Measurements from ENCODE around the gene FILIP1L.

DNA sequence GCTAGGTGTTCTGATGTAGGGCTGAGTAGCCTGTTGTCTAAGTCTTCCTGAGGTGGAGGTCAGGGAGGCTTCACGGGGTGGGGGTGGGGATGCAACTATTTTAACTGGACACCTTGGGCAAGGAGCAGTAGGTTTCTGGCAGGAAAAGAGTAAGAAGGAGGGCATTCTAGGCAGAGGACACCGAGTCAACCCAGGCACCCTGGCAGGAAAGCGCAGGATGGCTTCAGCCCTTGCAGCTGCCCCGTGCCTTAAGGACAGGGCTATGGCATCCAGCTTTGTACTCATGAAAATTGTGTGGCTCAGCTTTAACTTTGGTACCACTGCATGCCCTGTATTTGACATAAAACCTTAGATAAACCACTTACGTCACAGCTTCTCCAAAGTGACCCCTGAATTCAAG is 6.4 kb upstream of the FILIP1L start:
- TF ChIP-seq, protein P1, sequence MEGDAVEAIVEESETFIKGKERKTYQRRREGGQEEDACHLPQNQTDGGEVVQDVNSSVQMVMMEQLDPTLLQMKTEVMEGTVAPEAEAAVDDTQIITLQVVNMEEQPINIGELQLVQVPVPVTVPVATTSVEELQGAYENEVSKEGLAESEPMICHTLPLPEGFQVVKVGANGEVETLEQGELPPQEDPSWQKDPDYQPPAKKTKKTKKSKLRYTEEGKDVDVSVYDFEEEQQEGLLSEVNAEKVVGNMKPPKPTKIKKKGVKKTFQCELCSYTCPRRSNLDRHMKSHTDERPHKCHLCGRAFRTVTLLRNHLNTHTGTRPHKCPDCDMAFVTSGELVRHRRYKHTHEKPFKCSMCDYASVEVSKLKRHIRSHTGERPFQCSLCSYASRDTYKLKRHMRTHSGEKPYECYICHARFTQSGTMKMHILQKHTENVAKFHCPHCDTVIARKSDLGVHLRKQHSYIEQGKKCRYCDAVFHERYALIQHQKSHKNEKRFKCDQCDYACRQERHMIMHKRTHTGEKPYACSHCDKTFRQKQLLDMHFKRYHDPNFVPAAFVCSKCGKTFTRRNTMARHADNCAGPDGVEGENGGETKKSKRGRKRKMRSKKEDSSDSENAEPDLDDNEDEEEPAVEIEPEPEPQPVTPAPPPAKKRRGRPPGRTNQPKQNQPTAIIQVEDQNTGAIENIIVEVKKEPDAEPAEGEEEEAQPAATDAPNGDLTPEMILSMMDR (IDR thresholded peaks at IDR 0.05 in 4 of 5, conservative IDR thresholded peaks at IDR 0.05 in 1 of 5), result no peak
- no peak for TF ChIP-seq POLR2A (IDR thresholded peaks at IDR 0.05)
